ENCODE results near the gene TRIM72.
"Not testable (repeated sequence)": the region's sequence is repeated elsewhere in the genome, so short reads cannot be mapped to it uniquely, and the experiment has no call there.

TRIM72 gene, protein sequence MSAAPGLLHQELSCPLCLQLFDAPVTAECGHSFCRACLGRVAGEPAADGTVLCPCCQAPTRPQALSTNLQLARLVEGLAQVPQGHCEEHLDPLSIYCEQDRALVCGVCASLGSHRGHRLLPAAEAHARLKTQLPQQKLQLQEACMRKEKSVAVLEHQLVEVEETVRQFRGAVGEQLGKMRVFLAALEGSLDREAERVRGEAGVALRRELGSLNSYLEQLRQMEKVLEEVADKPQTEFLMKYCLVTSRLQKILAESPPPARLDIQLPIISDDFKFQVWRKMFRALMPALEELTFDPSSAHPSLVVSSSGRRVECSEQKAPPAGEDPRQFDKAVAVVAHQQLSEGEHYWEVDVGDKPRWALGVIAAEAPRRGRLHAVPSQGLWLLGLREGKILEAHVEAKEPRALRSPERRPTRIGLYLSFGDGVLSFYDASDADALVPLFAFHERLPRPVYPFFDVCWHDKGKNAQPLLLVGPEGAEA

GRCh38 chr16:31213877-31214707 is at the start of gene TRIM72:
Gene TRIM72, plus strand, starts transcription at chr16:31214119. Its CDS starts 620 bp downstream, at chr16:31214739.
- in situ Hi-C loops (cut with HindIII; ENCODE audit: low sequenced_read_pairs) = loop anchor here (25.0 kb wide), 1 partner anchor 173 kb away; the partner anchor contains the start of gene ITGAD

- in situ Hi-C loops (cut with HindIII; ENCODE audit: low sequenced_read_pairs) = no loop called here
Observed at GRCh38 chr16:31167315-31167714, 46.6 kb upstream of the TRIM72 start.

DNA sequence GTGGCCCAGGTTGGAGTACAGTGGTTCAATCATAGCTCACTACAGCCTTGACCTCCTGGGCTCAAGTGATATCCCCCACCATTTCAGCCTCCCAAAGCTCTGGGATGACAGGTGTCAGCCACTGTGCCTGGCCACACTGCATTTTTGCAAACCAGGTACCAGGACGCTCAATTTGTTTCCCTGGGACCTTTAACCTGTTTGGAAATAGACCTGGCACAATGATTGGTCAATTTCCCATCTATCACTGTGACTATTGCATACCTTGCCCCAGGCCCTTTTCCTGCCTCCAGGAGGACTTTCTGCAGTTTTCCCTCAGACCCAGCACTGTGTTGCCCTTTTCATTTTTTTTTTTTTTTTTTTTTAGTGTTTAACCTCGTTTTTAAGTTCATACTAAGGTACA is 45.1 kb upstream of the TRIM72 start:
- in situ Hi-C loops (cut with HindIII; ENCODE audit: low sequenced_read_pairs) = no loop called here

- in situ Hi-C loops (cut with HindIII; ENCODE audit: low sequenced_read_pairs) = not testable (repeated sequence)
Observed at GRCh38 chr16:31170048-31170447, 43.9 kb upstream of the TRIM72 start.

GRCh38 chr16:31177136-31177535 is 36.8 kb upstream of the TRIM72 start:
- in situ Hi-C loops (cut with HindIII; ENCODE audit: low sequenced_read_pairs) = no loop called here

- in situ Hi-C loops (cut with HindIII; ENCODE audit: low sequenced_read_pairs) = no loop called here
Observed at GRCh38 chr16:31179219-31179746, 34.6 kb upstream of the TRIM72 start.

DNA sequence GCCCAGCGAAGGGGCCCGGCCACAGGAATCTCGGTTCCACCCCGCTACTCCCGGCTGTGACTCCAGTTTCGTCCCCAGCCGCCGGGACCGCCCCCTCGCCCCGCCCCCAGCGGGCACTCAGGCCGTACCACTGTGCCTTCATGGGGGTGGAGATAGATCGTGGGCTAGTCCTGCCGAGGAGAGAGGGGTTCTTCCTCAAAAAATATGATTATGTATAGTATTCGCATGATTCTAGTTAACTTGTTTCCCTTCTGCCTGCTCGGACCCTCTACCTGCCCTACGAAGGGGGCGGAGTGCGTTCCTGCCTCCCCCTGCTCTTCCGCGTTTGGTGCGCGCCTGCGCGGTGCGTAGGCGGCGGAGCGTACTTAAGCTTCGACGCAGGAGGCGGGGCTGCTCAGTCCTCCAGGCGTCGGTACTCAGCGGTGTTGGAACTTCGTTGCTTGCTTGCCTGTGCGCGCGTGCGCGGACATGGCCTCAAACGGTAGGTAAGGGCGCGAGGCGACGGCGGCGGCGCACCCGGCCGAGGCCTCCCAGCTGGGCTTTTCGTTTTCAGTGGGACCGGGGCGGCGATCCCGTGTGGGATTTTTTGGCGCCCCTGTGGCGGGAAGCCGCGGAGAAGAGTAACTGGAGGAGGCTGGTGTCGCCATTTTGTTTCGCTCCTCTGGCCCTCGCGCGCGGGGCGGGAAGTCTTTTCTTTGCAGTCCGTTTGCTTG is 34.0 kb upstream of the TRIM72 start, which contains the start of gene FUS:
TSS of gene FUS (plus strand) at position 393 of the 713 bp plus-strand sequence. CDS start at position 469, 76 bp downstream.
- in situ Hi-C loops (cut with HindIII; ENCODE audit: low sequenced_read_pairs) = no loop called here

- in situ Hi-C loops (cut with HindIII; ENCODE audit: low sequenced_read_pairs) = no loop called here
Observed at GRCh38 chr16:31181102-31181830, 32.7 kb upstream of the TRIM72 start.

GRCh38 chr16:31182391-31182790 is 31.5 kb upstream of the TRIM72 start:
- in situ Hi-C loops (cut with HindIII; ENCODE audit: low sequenced_read_pairs) = no loop called here

DNA sequence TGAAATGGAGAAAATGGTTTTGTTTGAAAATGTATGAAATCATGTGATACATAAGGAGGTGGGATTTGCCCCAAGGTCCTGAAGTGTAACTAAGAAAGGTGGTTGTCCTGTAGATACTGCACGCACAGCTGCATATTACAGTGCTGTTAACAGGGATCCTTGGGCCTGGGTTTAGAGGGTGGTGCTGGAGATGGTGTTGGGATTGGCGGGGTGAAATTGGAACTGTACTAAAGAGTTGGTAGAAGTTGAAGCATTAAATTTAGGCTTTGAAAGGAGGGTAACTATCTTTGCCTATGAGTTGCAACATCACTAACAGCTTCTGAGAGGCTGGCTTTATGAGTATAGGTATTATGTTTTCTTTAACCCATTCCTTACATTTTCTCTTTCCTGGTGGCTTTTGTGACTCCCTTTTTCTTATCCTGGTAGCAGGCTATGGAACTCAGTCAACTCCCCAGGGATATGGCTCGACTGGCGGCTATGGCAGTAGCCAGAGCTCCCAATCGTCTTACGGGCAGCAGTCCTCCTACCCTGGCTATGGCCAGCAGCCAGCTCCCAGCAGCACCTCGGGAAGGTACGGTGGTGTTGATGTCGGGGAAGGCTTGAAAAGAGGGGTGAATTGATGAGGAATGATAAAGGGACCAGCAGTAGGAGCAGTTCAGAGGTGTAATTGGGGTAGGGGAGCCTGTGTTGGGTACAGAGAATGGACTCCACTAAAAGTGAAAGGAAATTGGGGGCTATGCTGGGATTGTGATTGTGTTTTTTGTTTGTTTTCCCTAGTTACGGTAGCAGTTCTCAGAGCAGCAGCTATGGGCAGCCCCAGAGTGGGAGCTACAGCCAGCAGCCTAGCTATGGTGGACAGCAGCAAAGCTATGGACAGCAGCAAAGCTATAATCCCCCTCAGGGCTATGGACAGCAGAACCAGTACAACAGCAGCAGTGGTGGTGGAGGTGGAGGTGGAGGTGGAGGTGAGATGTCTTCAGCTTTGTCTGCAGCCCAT is 30.2 kb upstream of the TRIM72 start:
- in situ Hi-C loops (cut with HindIII; ENCODE audit: low sequenced_read_pairs) = no loop called here

DNA sequence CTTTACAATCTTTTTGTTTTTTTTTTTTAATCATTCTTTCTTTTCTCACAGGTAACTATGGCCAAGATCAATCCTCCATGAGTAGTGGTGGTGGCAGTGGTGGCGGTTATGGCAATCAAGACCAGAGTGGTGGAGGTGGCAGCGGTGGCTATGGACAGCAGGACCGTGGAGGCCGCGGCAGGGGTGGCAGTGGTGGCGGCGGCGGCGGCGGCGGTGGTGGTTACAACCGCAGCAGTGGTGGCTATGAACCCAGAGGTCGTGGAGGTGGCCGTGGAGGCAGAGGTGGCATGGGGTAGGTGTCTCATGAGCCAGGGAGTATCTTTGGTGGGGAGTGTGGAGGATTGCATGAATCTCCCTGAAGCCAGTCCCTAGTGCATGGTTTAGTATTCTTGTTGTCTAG is 29.0 kb upstream of the TRIM72 start:
- in situ Hi-C loops (cut with HindIII; ENCODE audit: low sequenced_read_pairs) = no loop called here

- in situ Hi-C loops (cut with HindIII; ENCODE audit: low sequenced_read_pairs) = no loop called here
Observed at GRCh38 chr16:31185339-31185738, 28.6 kb upstream of the TRIM72 start.

DNA sequence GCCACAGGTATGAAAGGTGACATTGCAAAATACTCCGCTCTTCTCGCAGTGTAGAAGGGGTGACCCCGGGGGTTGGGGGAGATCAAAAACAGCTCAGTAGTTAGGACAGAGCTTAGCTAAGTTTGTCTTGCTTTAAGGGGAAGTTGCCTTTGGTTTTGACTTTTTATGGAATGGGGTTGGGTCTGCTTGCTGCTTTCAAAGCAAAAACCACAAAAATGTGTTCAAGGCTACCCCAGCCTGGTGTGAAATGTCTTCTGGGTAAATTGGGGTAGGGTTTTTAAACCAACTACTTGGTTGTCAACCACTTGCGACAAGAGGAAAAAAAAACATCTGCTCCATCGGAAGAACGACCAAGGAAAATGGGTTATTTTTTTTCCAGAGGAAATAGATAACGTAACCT is 27.7 kb upstream of the TRIM72 start:
- in situ Hi-C loops (cut with HindIII; ENCODE audit: low sequenced_read_pairs) = no loop called here

DNA sequence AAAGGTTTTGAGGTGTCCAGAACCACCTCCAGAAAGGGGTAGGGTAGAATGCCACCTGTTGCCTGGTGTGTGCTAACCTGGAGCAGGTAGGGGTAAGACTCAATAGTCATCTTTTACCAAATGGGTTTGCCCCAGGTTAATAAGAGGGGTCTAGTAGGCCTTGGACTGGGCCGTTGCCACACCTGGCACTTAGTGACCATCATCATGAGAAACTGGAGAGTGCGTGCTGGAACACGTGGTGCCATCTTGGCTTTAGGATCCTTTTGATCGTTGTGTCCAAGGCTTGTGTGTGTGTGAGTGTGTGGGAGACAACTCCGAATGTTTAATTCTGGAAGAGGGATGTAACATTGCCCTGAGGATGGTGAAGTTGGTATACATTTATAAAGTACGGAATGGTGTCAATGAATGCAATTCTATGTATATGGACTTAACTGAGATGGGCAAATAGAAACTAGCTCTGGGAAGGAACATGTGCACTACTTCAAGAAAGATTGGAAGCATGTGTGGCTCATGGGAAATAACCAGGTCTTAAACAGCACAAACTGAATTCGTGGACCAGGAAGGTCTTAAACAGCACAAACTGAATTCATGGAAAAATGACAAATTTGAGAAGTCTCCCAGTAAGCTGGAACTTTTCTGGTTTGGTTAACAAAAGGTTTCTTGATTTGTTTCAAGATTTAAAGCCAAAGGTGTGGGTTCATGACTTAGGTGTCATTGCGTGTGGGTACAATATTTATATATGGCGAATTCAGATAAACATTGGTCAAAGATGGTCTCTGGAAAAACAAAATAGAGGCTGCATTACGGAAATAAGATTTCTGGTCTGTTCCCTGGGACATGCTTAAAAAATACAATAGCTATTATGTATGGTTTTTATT is 26.8 kb upstream of the TRIM72 start:
- in situ Hi-C loops (cut with HindIII; ENCODE audit: low sequenced_read_pairs) = no loop called here

GRCh38 chr16:31187808-31188189 is 26.1 kb upstream of the TRIM72 start:
- in situ Hi-C loops (cut with HindIII; ENCODE audit: low sequenced_read_pairs) = no loop called here

DNA sequence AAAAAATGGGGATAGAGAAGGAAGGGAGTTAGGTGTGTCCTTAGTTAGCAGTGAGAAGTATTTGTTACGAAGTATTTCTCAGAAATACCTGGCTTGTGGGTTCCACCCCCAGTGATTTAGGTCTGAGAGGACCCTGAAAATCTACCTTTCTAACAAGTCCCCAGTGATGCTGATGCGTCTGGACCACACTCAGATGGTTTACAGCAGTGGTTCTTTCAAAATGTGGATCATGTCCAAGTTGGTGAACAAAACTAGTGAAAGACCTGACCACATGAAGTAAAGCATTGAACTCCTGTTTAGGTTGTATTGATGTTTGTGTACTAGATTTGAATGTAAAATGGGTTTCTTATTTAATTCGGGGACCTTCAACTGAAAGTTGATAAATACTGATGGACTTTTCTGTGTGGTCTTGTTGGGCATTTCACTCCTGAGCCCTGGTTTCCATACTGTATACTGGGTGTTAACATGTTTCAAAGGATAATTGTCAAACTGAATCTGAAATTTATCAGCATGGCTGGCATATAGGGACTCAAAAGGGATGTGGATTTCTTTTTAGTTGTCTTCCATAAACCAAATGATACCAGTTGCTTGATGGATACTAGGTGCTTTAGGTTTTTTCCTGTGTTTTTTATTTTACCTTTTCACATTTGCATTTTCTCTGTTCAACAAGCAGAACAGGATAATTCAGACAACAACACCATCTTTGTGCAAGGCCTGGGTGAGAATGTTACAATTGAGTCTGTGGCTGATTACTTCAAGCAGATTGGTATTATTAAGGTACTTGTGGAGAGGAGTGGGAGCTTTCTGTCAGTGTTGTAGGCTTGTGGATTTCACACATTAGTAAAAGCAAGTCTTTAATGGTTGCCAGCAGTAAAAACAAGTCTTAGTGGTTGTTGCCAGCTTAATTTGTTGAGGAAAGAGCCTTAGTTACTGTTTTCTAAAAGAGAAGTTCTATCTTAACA is 25.2 kb upstream of the TRIM72 start:
- in situ Hi-C loops (cut with HindIII; ENCODE audit: low sequenced_read_pairs) = no loop called here

GRCh38 chr16:31189412-31189778 is 24.5 kb upstream of the TRIM72 start:
- in situ Hi-C loops (cut with HindIII; ENCODE audit: low sequenced_read_pairs) = no loop called here
